Measurements from ENCODE around the gene FOXB2.
"Not testable (repeated sequence)": the region's sequence is repeated elsewhere in the genome, so short reads cannot be mapped to it uniquely, and the experiment has no call there.

The FOXB2 gene

DNA sequence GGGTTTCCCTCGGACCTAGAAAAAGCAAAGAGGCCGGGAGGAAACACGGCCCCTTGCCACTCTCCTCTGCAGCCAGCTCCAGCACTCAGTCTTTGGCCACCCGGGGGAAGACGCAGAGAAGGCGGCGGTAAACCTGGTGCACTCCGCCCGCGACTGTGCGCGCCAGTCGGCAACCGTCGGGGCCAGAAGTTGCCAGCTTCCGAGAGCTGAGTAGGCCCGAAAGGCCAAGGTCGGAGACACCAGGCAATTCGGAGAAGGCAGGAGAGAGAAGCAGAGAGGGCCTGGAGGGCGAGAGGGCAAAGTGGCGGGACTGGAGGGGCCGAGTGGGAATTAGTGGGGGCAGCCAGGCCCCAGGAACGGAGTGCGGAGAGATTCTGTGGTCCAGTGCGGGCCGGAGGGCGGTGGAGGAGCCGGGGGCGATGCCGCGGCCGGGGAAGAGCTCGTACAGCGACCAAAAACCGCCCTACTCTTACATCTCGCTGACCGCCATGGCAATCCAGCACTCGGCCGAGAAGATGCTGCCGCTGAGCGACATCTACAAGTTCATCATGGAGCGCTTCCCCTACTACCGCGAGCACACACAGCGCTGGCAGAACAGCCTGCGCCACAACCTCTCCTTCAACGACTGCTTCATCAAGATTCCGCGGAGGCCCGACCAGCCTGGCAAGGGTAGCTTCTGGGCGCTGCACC, at the start of gene FOXB2:
TSS of gene FOXB2 (plus strand) at position 420 of the 690 bp plus-strand sequence. CDS start at position 420, 0 bp downstream.
- DNase-seq, result no peak

DNA sequence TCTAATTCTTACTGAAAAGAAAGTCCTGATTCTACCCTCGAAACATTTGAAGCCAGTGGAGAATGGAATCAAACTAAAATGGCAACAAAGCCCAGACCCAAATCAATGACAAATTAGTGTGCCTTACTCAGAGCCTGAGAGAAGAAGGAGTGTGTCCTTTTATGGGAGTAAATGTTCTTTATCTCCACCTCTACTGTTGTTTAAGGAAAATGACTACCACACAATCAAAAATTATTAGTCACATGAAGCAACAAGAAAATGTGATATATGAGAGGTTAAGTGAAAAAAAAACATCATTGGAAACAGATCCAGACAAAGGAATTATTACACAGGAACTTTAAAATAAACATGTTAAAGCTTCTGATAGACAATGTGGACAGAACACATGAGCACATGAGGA, 49.7 kb upstream of the FOXB2 start:
- DNase-seq, result no peak

DNA sequence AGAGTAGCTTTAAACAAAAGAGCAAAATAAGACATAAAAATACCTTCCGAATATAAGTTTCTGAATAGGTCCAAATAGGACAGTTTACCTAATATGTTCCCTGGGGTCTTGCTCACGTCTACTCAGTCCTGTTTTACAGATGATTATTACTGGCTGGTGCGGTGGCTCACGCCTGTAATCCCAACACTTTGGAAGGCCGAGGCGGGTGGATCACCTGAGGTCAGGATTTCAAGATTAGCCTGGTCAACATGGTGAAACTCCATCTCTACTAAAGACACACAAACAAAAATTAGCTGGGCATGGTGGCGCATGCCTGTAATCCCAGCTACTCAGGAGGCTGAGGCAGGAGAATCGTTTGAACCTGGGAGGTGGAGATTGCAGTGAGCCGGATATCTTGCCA, 40.6 kb upstream of the FOXB2 start:
- DNase-seq, result not testable (repeated sequence)

DNA sequence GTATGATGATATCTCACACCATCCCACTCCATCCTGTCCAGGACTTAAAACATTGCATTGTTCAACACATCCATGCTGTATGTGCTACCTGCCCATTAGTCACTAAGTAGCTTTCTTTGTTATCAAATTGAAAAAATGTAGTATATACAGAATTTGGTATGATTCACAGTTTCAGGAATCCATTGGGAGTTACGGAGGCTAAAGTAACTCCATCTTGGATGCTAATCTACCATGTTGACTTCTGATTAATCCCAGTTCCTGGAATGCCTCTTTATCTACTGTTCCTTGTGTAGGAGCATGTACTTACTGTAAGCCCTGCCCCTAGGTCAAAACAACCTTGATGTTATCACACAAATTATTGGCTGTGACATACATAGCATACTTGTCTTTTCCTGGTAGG, 38.9 kb upstream of the FOXB2 start:
- no peak for DNase-seq

DNA sequence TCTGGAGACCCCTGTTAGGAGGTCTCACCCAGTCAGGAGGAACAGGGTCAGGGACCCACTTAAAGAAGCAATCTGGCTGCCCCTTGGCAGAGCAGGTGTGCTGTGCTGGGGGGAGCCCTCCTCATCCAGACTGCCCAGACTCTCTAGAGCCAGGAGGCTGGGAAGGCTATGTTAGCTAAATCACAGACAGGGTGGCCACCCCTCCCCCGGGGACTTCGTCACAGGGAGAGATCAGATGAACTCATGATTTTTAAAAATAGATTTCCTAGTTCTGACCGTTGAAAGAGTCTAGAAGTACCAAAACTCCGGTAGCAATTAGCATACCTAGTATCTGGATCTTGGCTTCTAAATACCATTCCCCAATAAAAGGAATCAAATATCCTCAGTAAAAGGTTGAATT, 35.0 kb upstream of the FOXB2 start:
- DNase-seq, result no peak

DNA sequence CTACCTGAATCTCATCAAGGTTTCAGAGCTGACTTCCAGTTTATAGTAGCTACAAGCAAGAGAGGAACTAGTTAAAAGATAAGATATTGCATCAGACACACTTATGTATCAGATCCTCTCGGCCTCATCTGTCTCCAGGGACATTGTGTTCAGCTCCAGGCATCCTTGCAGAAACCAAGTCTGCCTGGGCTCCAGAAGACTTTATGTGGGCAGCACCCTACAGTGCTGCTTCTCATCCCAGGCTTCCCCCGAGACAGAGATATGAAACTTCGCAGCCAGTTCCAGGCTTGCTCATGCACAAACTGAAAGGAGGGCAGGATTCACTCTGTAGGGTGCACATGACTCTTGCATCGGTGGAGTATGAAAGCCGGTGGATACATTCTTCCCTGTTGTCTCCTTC, 33.9 kb upstream of the FOXB2 start:
- DNase-seq, result no peak

DNA sequence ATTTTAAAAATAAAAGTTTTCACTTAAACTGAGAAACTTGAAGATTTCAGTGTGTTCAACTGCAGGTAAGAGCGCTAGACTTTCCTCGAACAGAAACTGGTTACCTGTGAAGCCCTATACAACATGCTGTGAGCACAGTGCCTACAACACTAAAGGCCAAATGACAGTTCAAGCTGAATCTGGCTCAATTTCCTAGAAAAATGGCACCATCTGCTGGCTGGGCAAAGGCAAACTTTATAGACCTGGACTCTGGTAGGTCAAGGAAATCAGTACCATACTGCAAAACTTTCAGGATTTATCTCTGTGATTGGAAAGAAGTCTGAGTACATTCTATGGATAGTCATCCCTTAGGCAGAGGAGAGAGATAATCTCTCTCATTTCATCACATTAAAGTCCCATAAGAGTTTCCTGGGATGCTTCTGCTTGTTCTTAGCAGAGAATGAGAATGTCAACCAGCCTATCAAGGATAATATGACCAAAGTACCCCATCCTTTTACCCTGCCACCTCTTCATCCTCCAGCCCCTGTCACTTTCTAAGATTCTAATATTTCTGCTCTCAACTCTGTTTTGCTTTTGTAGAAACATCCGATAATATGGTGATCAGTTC, 31.8 kb upstream of the FOXB2 start:
- peak; percentile 88 for DNase-seq

DNA sequence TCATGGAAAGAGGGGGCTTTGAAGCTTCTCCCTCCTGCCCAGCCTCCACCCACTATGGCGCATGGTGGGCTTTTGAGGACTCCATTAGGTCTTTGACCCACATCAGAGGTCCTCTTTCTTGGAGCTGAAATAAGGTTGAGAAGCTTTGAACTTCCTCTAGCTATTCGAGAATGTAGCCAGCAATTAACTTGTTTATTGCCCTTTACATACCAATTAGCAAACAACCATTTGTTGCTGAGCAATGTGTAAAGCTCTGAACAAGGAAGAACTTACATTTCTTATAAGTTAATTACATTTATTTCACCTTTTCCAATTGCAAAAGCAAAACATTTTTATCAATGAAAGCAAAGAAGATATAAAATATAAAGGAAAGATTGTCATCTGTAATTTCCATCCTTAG, 30.5 kb upstream of the FOXB2 start:
- peak; percentile 33 for DNase-seq

DNA sequence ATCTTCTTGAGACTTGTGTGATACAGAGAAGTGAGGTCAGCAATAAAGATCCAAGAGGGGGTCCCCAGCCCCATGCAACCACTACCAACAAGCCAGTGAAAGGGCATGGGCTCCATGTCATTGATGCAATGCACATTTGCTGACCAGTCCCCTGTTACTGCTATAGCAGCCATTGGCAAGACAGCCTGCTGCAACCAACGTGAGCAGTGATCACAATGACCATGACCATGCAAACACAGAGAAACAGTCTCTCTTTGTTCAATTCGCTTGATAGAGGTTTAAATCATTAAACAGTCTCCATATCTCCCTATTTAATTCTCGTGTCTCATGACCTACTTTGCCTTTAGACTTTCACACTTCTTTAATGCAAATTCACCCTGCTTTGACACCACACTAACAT, 30.0 kb upstream of the FOXB2 start:
- peak; percentile 14 for DNase-seq

DNA sequence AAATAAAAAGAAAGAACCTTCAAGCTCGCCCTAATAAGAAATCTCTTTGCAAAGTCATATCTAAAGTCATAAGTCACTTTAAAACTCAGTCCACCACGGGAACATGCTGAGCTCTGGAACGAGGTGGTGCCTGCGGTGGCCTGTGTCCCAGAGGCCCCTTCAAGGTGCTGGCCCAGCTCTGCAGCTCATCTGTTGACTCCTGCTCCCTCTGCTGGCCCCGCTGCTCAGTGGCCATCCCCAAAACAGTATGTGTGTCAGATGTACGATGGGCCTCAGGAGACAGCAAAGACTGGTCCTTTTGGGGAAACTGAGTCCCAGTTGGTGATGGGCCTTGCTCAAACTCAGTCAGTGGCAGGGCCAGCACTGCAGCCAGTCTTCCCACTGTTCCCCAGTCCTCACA, 22.8 kb upstream of the FOXB2 start:
- DNase-seq, result peak; percentile 42

DNA sequence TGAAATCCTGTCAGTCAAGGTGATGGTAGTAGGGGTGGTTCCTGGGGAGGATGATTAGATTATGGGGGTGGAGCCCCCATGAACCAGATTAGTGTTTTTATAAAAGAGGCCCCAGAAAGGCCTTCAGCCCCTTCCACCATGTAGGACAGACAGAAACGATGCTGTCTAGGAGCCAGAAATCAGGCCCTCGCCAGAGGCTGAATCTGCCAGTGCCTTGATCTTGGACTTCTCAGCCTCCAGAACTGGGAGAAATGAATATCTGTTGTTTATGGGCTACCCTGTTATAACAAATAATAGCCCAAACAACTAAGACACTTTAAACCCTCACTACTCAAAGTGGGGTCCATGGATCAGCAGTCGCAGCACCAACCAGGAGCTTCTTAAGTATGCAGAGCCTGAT, 20.2 kb upstream of the FOXB2 start:
- no peak for DNase-seq

DNA sequence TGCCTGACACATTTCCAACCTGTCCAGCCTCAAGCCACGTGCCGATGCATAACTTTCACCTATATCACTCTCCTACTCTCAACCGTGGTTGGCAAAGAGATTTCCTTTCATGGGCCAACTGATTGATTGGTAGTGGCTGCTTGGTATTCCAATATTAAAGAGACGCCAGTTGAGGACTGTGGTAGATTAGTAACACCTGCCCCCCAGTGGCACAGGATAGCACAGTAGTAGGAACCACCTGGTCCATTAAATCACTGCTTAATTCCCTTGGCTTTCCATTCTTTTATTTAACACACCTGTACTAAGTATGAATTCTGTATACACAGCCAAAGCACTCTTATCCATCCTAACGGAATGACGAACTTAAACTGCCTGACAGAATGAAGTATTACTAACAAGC, 19.1 kb upstream of the FOXB2 start:
- peak; percentile 35 for DNase-seq

DNA sequence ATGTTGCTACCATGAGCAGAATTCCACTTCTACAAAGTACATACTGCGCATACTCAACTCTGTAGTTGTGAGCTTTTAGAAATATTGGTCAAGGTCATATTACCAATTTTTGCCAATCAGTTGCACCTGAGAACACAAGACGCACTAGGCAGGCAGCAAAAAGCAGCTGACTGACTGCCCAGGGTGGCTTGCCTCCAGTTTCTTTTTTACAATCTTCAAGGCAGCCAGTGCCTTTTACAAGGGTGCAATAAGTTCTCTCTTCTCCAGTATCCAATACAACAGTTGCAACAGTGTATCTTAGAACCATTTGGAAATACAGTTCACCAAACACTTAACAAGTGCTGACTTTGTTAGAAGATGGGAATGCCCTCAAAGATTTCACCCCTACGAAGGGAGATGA, 16.1 kb upstream of the FOXB2 start:
- DNase-seq, result no peak

DNA sequence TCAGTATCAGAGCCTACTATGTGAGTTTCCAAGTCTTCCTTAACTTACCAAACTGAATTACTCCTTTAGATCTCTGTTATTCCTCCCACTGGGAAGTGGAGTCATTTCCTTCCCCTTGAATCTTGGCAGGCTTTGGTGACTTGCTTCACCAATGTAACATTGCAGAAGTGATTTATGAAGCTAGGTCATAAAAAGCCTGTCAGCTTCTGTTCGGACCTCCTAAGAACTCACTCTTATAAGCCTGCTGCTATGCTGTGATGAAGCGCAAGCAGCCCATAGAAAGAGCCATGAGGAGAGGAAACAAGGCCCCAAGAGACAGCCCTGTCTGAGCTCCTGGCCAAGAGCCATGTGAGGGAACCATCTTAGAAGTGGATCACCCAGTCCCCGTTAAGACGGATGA, 14.2 kb upstream of the FOXB2 start:
- peak; percentile 43 for DNase-seq

DNA sequence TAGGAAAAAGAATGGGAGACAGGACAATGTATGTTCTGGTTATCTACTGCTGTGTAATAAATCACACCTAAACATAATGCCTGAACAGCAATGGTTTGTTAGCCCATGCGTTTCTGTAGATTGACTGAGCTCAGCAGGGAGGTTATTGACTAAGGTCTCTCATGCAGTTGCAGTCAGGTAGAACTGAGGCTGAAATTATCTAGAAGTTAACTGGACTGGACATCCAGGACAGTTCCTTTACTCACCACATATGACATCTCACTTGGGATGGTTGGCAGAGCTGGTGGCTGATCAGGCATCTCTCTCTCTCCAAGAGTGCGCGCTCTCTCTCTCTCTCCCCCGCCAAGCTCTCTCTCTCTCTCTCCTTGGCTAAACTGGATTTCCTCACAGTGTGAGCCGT, 8.9 kb upstream of the FOXB2 start:
- peak; percentile 67 for DNase-seq

DNA sequence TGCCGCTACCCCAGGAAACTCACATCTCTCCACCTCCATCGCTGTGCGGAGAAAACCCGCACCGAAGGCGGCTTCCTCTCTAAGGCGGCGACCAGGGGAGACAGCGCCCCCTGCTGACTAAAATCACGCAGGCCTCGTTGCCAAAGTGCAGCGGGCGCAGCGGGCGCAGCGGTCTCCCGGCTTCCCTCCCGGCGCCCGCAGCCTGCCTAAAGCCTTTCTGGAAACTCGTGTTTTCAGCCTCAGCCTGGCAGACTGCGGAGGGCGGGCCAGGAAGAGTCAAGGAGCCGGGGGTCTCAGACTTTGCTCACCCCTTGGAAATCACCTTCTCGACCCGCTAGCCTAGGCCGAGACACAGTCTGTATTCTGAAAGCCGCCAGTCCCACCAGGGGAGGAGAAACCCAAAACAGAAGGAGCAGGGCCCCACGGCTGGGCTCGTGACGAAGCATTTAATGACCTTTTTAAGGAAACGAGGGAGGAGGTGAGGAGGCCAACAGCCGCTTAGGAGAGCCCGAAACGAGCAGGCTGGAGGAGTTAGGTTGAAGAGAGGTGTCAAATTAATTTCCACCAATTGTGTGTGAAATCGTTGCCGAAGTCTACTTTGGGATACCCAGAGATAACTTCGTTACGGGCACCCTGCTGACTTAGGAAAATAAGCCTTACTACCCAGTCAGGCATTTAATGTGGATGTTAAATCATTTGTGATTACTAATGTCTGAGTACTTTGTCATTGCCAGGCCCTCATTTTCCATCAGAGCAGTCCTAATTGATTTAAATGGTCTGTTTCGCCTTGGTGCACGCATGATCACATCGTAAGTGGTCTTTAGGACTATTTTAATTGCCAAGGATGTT, 7.3 kb upstream of the FOXB2 start:
- DNase-seq, result peak; percentile 58

DNA sequence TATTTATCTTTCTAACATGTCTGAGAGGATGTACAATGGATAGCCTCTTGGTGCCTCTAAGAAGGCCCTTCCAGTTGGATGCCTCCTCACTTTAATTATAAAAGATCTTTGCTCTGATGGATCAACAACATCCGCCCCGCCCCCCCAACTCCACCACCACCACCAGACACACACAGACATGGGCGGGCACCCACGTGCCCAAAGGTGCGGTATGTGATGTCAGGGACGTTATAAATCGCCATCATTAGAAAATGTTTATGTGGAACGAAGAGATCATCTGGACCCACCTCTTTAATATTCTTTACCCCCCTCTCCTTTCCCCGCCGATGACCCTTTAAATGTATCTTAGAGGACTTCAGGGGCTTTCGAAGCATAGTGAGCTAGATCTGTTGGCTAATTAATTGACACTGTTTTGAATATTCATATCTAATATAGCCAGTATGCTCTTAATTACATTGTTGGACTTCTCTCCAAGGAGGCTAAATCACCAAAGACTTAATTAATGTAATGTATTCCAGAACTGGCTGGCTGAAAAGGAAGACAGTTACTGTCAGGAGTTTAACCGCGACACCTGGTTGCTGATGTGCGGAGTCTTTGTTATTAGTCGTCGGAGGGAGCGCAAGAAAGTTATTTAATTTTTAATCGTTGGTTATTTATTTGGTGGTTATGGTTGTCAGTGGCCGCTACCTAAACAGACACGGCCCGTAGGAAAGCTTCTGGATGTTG, 6.1 kb upstream of the FOXB2 start:
- peak; percentile 34 for DNase-seq

DNA sequence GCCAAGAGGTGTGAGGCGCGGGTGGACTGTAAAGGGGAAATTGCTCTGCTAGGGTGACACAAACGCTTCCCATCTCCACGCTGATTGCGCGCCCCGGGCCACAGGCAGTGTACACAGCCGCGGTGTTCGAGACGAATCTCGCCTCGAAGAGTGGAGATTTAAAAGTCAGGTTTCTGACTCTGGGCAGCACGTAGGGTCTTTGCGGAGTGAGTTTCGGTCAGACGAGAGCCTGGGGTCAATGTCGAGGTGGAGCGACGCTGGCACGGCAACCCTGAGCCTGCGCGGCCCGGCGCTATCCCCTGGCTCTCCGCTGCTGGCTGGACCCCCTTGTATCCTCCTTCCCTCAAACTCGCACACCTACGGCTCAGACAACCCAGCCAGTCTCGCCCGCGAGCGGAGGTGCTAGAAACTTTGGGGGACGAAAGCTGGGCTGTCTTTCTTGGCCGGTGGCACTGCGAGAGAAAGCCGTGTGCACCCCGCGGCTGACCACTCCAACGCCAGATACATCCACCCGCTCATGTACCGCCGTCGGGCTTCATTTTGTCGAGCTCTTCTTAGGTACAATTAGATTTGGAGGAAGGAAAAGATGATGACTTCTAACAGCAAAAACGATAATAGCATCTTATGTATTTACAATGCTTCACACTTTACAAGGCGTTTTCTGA, 5.4 kb upstream of the FOXB2 start:
- DNase-seq, result no peak

DNA sequence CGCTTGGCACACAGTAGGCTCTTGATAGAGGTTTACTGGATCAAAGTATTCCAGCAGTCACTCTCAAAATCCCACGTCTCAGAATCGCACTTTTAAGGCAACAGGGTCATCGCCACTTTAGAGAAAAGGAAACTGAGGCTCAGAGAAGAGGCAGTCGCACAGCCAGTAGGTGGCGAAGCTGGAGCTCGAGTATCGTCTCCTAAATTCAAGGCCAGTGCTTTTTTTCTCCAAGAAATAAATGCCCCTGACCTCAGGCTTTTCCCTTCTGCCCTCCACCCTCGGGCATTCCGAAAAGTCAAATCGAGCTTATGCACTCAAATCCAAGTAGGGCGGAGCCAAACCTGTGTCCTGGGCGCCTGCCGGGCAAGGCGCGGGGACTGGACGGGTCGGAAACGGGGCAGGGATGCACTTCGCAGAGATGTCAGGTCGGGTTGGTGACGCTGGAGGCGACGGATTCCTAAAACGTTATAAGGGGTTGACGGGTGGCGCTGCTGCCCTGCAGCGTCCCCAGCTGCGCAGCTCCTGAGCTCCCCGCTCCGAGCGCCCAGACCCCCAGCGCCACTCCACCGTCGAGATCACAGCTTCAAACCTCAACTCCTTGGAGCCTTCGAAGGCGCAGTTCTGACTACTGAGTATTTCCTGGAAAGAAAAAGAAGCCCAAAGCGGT, 4.7 kb upstream of the FOXB2 start:
- DNase-seq, result no peak

DNA sequence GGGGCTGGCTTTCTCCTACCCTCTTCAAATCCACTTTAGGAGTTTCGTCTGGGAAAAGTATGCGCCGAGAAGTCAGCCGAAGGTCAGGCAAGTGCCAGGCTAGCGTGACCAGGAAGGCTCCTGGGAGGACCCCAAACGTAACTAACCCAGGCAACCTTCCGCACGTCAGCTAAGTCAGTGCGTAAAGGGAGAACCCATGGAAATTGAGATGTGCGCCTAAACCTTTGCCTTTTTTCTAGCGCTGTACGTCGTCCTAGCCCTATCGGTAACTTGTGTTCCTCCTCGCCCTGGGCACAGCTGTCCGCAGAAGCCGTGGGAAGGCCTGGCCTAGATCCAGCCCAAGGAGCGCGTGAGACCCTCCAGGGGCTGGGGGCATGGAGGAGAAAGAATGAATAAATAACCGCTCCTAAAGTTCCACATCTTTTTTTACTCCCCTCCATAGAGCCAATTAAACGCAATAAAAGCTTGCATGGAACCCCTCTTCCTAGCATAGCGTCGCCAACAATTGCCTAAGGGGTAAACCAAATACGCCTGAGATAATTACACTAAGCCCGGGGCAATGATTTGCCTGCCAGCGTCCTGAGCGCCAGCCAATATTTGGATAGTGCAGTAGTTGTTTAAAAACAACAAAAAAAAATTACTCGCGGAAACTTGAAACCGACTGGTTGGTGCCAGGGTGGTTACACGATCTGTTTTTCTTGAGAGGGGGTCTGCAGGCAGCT, 4.0 kb upstream of the FOXB2 start:
- peak; percentile 58 for DNase-seq

DNA sequence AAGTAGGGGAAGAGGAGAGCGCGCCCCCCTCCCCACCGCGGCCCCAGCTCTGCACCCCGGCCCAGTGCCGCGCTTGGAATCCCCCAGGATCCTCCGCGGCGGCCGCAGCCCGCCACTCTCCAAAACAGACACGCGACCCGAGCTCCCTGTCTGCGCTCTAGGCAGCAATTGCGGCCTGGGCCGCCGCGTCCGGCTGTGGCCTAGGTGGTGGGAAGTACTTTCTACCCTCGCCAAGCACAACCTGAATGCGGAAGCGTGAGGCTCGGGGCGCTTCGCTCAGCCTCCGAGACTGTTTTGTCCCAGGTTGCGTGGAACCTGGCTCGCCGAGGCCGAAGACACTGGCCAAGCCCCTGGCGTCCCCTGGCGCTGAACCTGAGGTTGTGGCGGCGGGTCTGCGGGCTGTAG, 3.3 kb upstream of the FOXB2 start:
- no peak for DNase-seq
